ENCODE measurements around the gene NUDT5. TPM values are rescaled to one million over a fixed set of nuclear protein-coding genes. Genes with fewer than 3 reads are reported as not detected.

The NUDT5 gene
- total and polyA plus RNA-seq, 2 of the 13 experiments (the other 11 are each of a cell fraction or from before 2014, with no cell fraction given): 79.6 to 134 TPM

DNA sequence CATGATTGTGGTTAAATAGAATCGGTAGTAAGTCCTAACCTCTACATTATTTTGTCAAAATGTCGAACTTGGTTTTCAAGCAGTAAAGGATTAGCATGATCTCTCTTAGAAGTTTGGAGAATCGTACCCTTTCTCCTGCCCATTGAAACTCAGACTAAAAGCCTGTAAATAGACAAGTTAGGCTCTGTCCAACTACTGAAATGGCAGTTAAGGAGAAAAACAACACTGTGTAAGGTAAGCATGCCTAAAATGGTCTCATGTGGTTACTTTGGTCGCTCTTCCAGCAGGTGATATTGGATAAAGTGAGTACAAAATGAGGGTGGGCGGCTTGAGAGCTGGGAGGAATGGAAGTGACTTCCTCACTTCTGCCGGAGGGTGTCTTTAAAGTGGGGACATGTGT is 41.2 kb downstream of the NUDT5 start (continued):
- TF ChIP-seq ZFP41 (CRISPR knock-in tag; IDR thresholded peaks at IDR 0.05; ENCODE audit: borderline replicate concordance) (no peak), TCF12 (IDR thresholded peaks at IDR 0.05) (no peak), TCF12 (CRISPR knock-in tag; IDR thresholded peaks at IDR 0.05) (no peak)
- TF ChIP-seq, protein P1, sequence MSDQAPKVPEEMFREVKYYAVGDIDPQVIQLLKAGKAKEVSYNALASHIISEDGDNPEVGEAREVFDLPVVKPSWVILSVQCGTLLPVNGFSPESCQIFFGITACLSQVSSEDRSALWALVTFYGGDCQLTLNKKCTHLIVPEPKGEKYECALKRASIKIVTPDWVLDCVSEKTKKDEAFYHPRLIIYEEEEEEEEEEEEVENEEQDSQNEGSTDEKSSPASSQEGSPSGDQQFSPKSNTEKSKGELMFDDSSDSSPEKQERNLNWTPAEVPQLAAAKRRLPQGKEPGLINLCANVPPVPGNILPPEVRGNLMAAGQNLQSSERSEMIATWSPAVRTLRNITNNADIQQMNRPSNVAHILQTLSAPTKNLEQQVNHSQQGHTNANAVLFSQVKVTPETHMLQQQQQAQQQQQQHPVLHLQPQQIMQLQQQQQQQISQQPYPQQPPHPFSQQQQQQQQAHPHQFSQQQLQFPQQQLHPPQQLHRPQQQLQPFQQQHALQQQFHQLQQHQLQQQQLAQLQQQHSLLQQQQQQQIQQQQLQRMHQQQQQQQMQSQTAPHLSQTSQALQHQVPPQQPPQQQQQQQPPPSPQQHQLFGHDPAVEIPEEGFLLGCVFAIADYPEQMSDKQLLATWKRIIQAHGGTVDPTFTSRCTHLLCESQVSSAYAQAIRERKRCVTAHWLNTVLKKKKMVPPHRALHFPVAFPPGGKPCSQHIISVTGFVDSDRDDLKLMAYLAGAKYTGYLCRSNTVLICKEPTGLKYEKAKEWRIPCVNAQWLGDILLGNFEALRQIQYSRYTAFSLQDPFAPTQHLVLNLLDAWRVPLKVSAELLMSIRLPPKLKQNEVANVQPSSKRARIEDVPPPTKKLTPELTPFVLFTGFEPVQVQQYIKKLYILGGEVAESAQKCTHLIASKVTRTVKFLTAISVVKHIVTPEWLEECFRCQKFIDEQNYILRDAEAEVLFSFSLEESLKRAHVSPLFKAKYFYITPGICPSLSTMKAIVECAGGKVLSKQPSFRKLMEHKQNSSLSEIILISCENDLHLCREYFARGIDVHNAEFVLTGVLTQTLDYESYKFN (CRISPR knock-in tag; conservative IDR thresholded peaks at IDR 0.05): no peak

- FAIRE-seq: no peak
- in situ Hi-C loops (cut with HindIII; ENCODE audit: extremely low pct_ligation_motif_present, low pct_unique_long_range_greater_than_20kb) (no loop called here), intact Hi-C loops (cut with micrococcal nuclease; ENCODE audit: unreplicated experiment) (no loop called here)
- no TSS peak for BruUV-seq (replicated peaks)
- DNase-seq (ENCODE audit: low spot score): no peak
- Histone ChIP-seq H3K9ac (ENCODE audit: insufficient read depth, low read depth, low read length) (no peak overlapping the region), H3K27me3 (ENCODE audit: control insufficient read depth in 1 of 2, insufficient read depth in 2 of 2, low read length in 2 of 2) (no peaks in the 10 kb centered on the region), H2AFZ (ENCODE audit: low read length) (no peak overlapping the region), H3K9me3 (ENCODE audit: low read length) (no peaks in the 10 kb centered on the region), H3K4me1 (ENCODE audit: insufficient read depth, low read length) (peaks cover under 1% of the 10 kb centered on the region; the same call in 1 of the 2 replicates), H3K27ac (ENCODE audit: extremely low read length, insufficient read depth, low read length) (no peak overlapping the region), H3K4me2 (ENCODE audit: low read depth, low read length) (no peak overlapping the region), H3K36me3 (replicated peaks in 1 of 2; ENCODE audit: control insufficient read depth in 1 of 2, insufficient read depth in 2 of 2, low read length in 2 of 2) (peaks cover 0 to 9% of the 10 kb centered on the region in 2 experiments; a peak in 1 of 5 replicates), H3K79me2 (ENCODE audit: insufficient read depth, low read length) (no peaks in the 10 kb centered on the region), H3K4me3 (replicated peaks in 1 of 3; ENCODE audit: insufficient read depth in 1 of 3, low read depth in 2 of 3, low read length in 3 of 3) (no peak overlapping the region), H4K20me1 (ENCODE audit: insufficient read depth, low read length) (no peaks in the 10 kb centered on the region)
- WGBS (ENCODE audit: low lambda C conversion rate): 77% methylated on average over 4 of the region's 4 CpGs
- CTCF ChIA-PET (ENCODE audit: low intra/inter-chr PET ratio, low total read pairs): no interaction called here
- POLR2A ChIA-PET: no interaction called here
- ATAC-seq: no peak
- TF ChIP-seq SNRNP70 (IDR thresholded peaks at IDR 0.05; ENCODE audit: low read depth, low read length) (no peak), ELK4 (CRISPR knock-in tag; IDR thresholded peaks at IDR 0.05; ENCODE audit: borderline replicate concordance) (no peak), EED (CRISPR knock-in tag; IDR thresholded peaks at IDR 0.05) (no peak), IRF9 (CRISPR knock-in tag; IDR thresholded peaks at IDR 0.05; ENCODE audit: borderline replicate concordance) (no peak), ZNF558 (CRISPR knock-in tag; IDR thresholded peaks at IDR 0.05; ENCODE audit: borderline replicate concordance) (no peak), ZNF891 (CRISPR knock-in tag; IDR thresholded peaks at IDR 0.05) (no peak), ZNF367 (CRISPR knock-in tag; IDR thresholded peaks at IDR 0.05; ENCODE audit: borderline replicate concordance) (no peak)
- TF ChIP-seq, protein P2, sequence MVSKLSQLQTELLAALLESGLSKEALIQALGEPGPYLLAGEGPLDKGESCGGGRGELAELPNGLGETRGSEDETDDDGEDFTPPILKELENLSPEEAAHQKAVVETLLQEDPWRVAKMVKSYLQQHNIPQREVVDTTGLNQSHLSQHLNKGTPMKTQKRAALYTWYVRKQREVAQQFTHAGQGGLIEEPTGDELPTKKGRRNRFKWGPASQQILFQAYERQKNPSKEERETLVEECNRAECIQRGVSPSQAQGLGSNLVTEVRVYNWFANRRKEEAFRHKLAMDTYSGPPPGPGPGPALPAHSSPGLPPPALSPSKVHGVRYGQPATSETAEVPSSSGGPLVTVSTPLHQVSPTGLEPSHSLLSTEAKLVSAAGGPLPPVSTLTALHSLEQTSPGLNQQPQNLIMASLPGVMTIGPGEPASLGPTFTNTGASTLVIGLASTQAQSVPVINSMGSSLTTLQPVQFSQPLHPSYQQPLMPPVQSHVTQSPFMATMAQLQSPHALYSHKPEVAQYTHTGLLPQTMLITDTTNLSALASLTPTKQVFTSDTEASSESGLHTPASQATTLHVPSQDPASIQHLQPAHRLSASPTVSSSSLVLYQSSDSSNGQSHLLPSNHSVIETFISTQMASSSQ (IDR thresholded peaks at IDR 0.05; ENCODE audit: low read depth): no peak
- TF ChIP-seq, protein P2 (CRISPR knock-in tag; IDR thresholded peaks at IDR 0.05; ENCODE audit: borderline replicate concordance): no peak
Measured at GRCh38 chr10:12150163-12150562, 45.5 kb downstream of the NUDT5 start.

Measured in HepG2 (cell line).